GM12878 (cell line): ENCODE measurements around the gene KATNIP. TPM values are rescaled to one million over a fixed set of nuclear protein-coding genes. Genes with fewer than 3 reads are reported as not detected.

Experiments
- ATAC-seq: fragments of 200-7000 bp; cut with Tn5 transposase; 3 replicates; pipeline ENCODE4 v1.9.1; 2020; ENCODE audit warnings: mild to moderate bottlenecking, moderate library complexity
- BruUV-seq: library from RNA; stranded (reverse); fragments of 400-500 nt; replicated peaks from 2 replicates; lab custom pipeline; 2021; lab: Mats Ljungman, UMichigan
- CTCF ChIA-PET: fragments of 300-600 bp; sonication (Branson Sonifier 250); formaldehyde crosslinking; extraction: SDS; loops from one replicate; lab custom pipeline; 2021; ENCODE audit warnings: inconsistent platforms; lab: Yijun Ruan, JAX
- POLR2A ChIA-PET: fragments of 350-600 bp; formaldehyde crosslinking; extraction: SDS; loops from one replicate; lab custom pipeline; 2021; ENCODE audit warnings: inconsistent platforms; lab: Charles Lee
- RAD21 ChIA-PET: fragments of 300-600 bp; sonication (Branson Sonifier 250); formaldehyde crosslinking; loops from one replicate; lab custom pipeline; 2023; ENCODE audit warnings: antibody characterized with exemption; ENCODE audit not compliant: unreplicated experiment; lab: Charles Lee
- SMC1A ChIA-PET: fragments of 300-600 bp; sonication (Branson Sonifier 250); formaldehyde crosslinking; loops from one replicate; lab custom pipeline; 2023; ENCODE audit not compliant: unreplicated experiment, uncharacterized antibody; lab: Charles Lee
- DNase-seq: peaks from one replicate; pipeline ENCODE4 v3.0.0-alpha.2; 2011; ENCODE audit warnings: low read depth, low spot score
- FAIRE-seq: peaks from 3 replicates; lab custom pipeline; 2011; peaks lifted over from hg19 to GRCh38; lab: Jason Lieb, UNC
- H2AFZ ChIP-seq: 2 replicates; pipeline ENCODE4 v1.6.0; 2011; ENCODE audit warnings: low read depth, low read length, control low read depth; ENCODE audit not compliant: control insufficient read depth
- H3K27ac ChIP-seq: 2 replicates; pipeline ENCODE4 v1.5.1; 2011; ENCODE audit warnings: control low read depth; ENCODE audit not compliant: control insufficient read depth, insufficient read depth
- H3K27me3 ChIP-seq, 2 experiments: replicated peaks in 1 of 2; 2 replicates each; pipeline versions ENCODE4 v1.6.0 to v1.6.1; 2011; ENCODE audit warnings: low read length in 1 of 2; ENCODE audit not compliant: control insufficient read depth in 2 of 2, insufficient read depth in 2 of 2
- H3K36me3 ChIP-seq, 2 experiments: 2 replicates each; pipeline ENCODE4 v1.5.1; 2011; ENCODE audit warnings: low read length in 1 of 2; ENCODE audit not compliant: control insufficient read depth in 2 of 2, insufficient read depth in 2 of 2
- H3K4me1 ChIP-seq: 2 replicates; pipeline ENCODE4 v1.6.1; 2011; ENCODE audit warnings: mild to moderate bottlenecking, low read length, moderate library complexity, mixed read lengths; ENCODE audit not compliant: control insufficient read depth, insufficient read depth
- H3K4me2 ChIP-seq: 2 replicates; pipeline ENCODE4 v1.6.0; 2011; ENCODE audit warnings: control low read depth; ENCODE audit not compliant: control insufficient read depth, insufficient read depth
- H3K4me3 ChIP-seq: fragments of 200-600 bp; sonication (generic); 2 replicates; pipeline ENCODE4 v1.5.1; 2016
- H3K79me2 ChIP-seq: 2 replicates; pipeline ENCODE4 v1.6.0; 2011; ENCODE audit warnings: low read length; ENCODE audit not compliant: control insufficient read depth, insufficient read depth
- H3K9ac ChIP-seq: 2 replicates; pipeline ENCODE4 v1.8.0; 2011; ENCODE audit warnings: low read length, control low read depth, mixed read lengths; ENCODE audit not compliant: control insufficient read depth, insufficient read depth
- H3K9me3 ChIP-seq: replicated peaks from 3 replicates; pipeline ENCODE4 v1.5.1; 2011; ENCODE audit warnings: mild to moderate bottlenecking, low read length; ENCODE audit not compliant: control insufficient read depth, insufficient read depth
- H4K20me1 ChIP-seq: 2 replicates; pipeline ENCODE4 v1.6.0; 2011; ENCODE audit not compliant: control insufficient read depth, insufficient read depth
- ASH2L ChIP-seq: fragments of 300-600, 200-600 bp; sonication (generic); IDR thresholded peaks from 2 replicates; pipeline ENCODE4 v1.6.1; 2017; ENCODE audit warnings: low read depth, mild to moderate bottlenecking, borderline replicate concordance
- FOXK2 ChIP-seq: fragments of 450-650 bp; IDR thresholded peaks from 2 replicates; pipeline ENCODE4 v1.6.1; 2017; ENCODE audit warnings: mild to moderate bottlenecking, moderate library complexity
- GATAD2B ChIP-seq: fragments of 450-650 bp; conservative IDR thresholded peaks from 2 replicates; pipeline ENCODE4 v1.6.1; 2017; ENCODE audit warnings: low read depth, mild to moderate bottlenecking, moderate library complexity
- NFIC ChIP-seq: IDR thresholded peaks from 2 replicates; pipeline ENCODE4 v1.6.1; 2012; ENCODE audit warnings: low read depth, mild to moderate bottlenecking, inconsistent platforms, low read length, moderate library complexity
- PKNOX1 ChIP-seq: fragments of 450-650 bp; IDR thresholded peaks from 2 replicates; pipeline ENCODE4 v1.6.1; 2016; ENCODE audit warnings: mild to moderate bottlenecking
- POLR2A ChIP-seq: IDR thresholded peaks from 2 replicates; pipeline ENCODE4 v1.6.1; 2011; ENCODE audit warnings: low read depth, mild to moderate bottlenecking, low read length
- RAD21 ChIP-seq: IDR thresholded peaks from 2 replicates; pipeline ENCODE4 v1.6.1; 2011; ENCODE audit warnings: mild to moderate bottlenecking, low read depth, low read length, moderate library complexity; ENCODE audit not compliant: insufficient read depth
- RFX5 ChIP-seq: IDR thresholded peaks from 2 replicates; pipeline ENCODE4 v1.6.1; 2011; ENCODE audit warnings: low read depth, low read length, improper control_type of control experiment
- ZSCAN29 ChIP-seq: fragments of 450-650 bp; IDR thresholded peaks from 2 replicates; pipeline ENCODE4 v1.6.1; 2017; ENCODE audit warnings: mild to moderate bottlenecking, moderate library complexity
- WGBS: methylation state at CpG from one replicate; pipeline ENCODE4 v1.1.6; 2016; ENCODE audit warnings: low lambda C conversion rate; ENCODE audit not compliant: insufficient replicate concordance, insufficient coverage; ENCODE audit errors: missing lambda C conversion rate; 5-methylcytosine and 5-hydroxymethylcytosine counted together
- in situ Hi-C: fragments of 300-500 bp; cut with MboI; formaldehyde crosslinking; loops from 9 replicates; pipeline ENCODE4 v1.14.3; 2018; ENCODE audit warnings: mixed read lengths
- intact Hi-C: fragments of 100-400 bp; cut with micrococcal nuclease; formaldehyde crosslinking; loops from one replicate; pipeline ENCODE4 v1.14.2; 2022; ENCODE audit not compliant: unreplicated experiment
- polyA plus RNA-seq, 11 experiments: library from polyadenylated mRNA; depleted of rRNA in 4 of 11; unstranded in 6 of 11; stranded (reverse) in 5 of 11; fragments of >200 nt; fragmentation: Nextera tagmentation in 4 of 11; fragmentation: Illumina TruSeq in 1 of 11; extraction: Ambion mirVana in 4 of 11; extraction: Trizol in 1 of 11; gene quantifications; 1 replicate in 1 of 11; 2 replicates in 10 of 11; pipeline versions ENCODE4 v1.2.1 to v1.2.3, GENCODE V29; 2011 to 2016; ENCODE audit warnings: inconsistent platforms in 2 of 11, missing spikeins in 2 of 11, low read depth in 1 of 11
- total RNA-seq, 4 experiments: library from RNA; depleted of rRNA in 3 of 4; stranded (reverse); fragments of >200 nt in 3 of 4; fragmentation: Illumina TruSeq in 1 of 4; extraction: Trizol in 1 of 4; gene quantifications; 2 replicates each; pipeline versions ENCODE4 v1.2.1 to v1.2.3, GENCODE V29; 2013 to 2021
- TF ChIP-seq, protein P1 (sequence below): IDR thresholded peaks from 2 replicates; pipeline ENCODE4 v1.6.1; 2012; ENCODE audit warnings: low read length, inconsistent platforms

KATNIP gene
- total and polyA plus RNA-seq, 10 of the 15 experiments (the other 5 are each of a cell fraction or from before 2014, with no cell fraction given): 1.6 to 13.8 (median 9.1) TPM

DNA sequence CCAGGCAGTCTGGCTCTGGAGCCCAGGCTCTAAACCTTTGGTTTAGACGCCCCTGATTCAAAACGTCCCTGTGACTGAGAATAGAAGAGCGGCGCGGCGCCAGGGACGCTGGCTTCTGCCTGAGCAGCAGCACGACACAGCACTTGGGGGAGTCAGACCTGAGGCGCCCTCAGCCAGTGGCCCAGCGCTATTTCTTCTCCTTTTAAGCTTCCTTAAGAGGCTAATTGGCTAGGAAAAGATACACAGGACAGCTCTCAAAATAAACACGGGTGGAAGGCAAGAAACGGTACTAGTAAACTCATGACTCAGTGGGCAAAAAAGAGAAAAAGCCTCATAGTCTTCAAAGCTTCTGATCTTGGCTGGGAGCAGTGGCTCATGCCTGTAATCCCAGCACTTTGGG, 35.1 kb upstream of the KATNIP start:
- no peak overlapping the region for H3K4me2 ChIP-seq
- in situ Hi-C loops (no loop called here), intact Hi-C loops (no loop called here)
- H3K79me2 ChIP-seq: no peaks in the 10 kb centered on the region
- H4K20me1 ChIP-seq: no peaks in the 10 kb centered on the region; the same call in 1 of the 2 replicates
- no peak overlapping the region for H2AFZ ChIP-seq
- H3K9ac ChIP-seq: no peak overlapping the region
- FAIRE-seq: no peak
- H3K9me3 ChIP-seq: no peaks in the 10 kb centered on the region
- H3K4me1 ChIP-seq: no peaks in the 10 kb centered on the region
- ATAC-seq: no peak
- ChIA-PET POLR2A (no interaction called here), SMC1A (no interaction called here)
- H3K4me3 ChIP-seq: no peak overlapping the region
- no peak for DNase-seq
- BruUV-seq: no TSS peak
- H3K36me3 ChIP-seq: peaks cover 4 to 21% of the 10 kb centered on the region in 2 experiments; a peak in 3 of 4 replicates
- H3K27me3 ChIP-seq: no peaks in the 10 kb centered on the region
- 87% methylated on average over 12 of the region's 12 CpGs for WGBS
- H3K27ac ChIP-seq: no peak overlapping the region
- TF ChIP-seq FOXK2 (no peak), RAD21 (no peak), GATAD2B (no peak), ASH2L (no peak), RFX5 (no peak), ZSCAN29 (no peak), POLR2A (no peak), NFIC (no peak), PKNOX1 (no peak)
- TF ChIP-seq, protein P1, sequence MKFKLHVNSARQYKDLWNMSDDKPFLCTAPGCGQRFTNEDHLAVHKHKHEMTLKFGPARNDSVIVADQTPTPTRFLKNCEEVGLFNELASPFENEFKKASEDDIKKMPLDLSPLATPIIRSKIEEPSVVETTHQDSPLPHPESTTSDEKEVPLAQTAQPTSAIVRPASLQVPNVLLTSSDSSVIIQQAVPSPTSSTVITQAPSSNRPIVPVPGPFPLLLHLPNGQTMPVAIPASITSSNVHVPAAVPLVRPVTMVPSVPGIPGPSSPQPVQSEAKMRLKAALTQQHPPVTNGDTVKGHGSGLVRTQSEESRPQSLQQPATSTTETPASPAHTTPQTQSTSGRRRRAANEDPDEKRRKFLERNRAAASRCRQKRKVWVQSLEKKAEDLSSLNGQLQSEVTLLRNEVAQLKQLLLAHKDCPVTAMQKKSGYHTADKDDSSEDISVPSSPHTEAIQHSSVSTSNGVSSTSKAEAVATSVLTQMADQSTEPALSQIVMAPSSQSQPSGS: no peak
- TF ChIP-seq, all 136 proteins: peak for 0
- ChIA-PET RAD21 (no interaction called here), CTCF (interaction anchor here (1.5 kb wide), 1 partner anchor 32 kb away, joined by 3 read pairs; no protein-coding TSS in a partner anchor)
